CD4-positive, alpha-beta memory T cell (primary cell): ENCODE data around the gene TENM3. TPM values are rescaled to one million over a fixed set of nuclear protein-coding genes. Genes with fewer than 3 reads are reported as not detected.

Experiments
- CTCF ChIA-PET: fragments of 350-600 bp; sonication (Branson Sonifier 250); formaldehyde crosslinking; loops from one replicate; lab custom pipeline; 2021; ENCODE audit warnings: inconsistent platforms; ENCODE audit not compliant: partially characterized antibody; lab: Charles Lee
- POLR2A ChIA-PET: fragments of 350-600 bp; sonication (Branson Sonifier 250); formaldehyde crosslinking; loops from one replicate; lab custom pipeline; 2021; ENCODE audit not compliant: partially characterized antibody; lab: Charles Lee
- DNase-seq, 5 donors: peaks; one replicate each; pipeline versions ENCODE4 v3.0.0 to v3.0.0-alpha.2; 2020 to 2022; ENCODE audit warnings: mixed read lengths in 1 of 5
- H3K27ac ChIP-seq: one replicate; pipeline ENCODE4 v1.7.0; 2013; ENCODE audit warnings: low read depth, low read length
- H3K27me3 ChIP-seq: 2 replicates; pipeline ENCODE4 v1.7.0; 2013; ENCODE audit warnings: mild to moderate bottlenecking, low read length, moderate library complexity; ENCODE audit not compliant: insufficient read depth
- H3K36me3 ChIP-seq: 2 replicates; pipeline ENCODE4 v1.7.0; 2013; ENCODE audit warnings: mild to moderate bottlenecking, low read length, moderate library complexity; ENCODE audit not compliant: insufficient read depth
- H3K4me1 ChIP-seq: 2 replicates; pipeline ENCODE4 v1.7.0; 2013; ENCODE audit warnings: mild to moderate bottlenecking, low read length, moderate library complexity; ENCODE audit not compliant: insufficient read depth
- H3K4me3 ChIP-seq, 2 donors: one replicate each; pipeline ENCODE4 v1.7.0; 2013; ENCODE audit warnings: low read length in 2 of 2, mild to moderate bottlenecking in 1 of 2
- H3K9me3 ChIP-seq, 2 donors: one replicate each; pipeline ENCODE4 v1.7.0; 2013; ENCODE audit warnings: low read length in 2 of 2, control low read depth in 1 of 2; ENCODE audit not compliant: control insufficient read depth in 1 of 2
- H3K27ac Mint-ChIP-seq, 7 donors: one replicate each; pipeline ENCODE4 v1.8.0; 2020 to 2021; ENCODE audit warnings: mixed read lengths in 7 of 7, mild to moderate bottlenecking in 6 of 7, inconsistent platforms in 3 of 7, moderate library complexity in 3 of 7
- H3K27me3 Mint-ChIP-seq, 2 donors: one replicate each; pipeline ENCODE4 v1.8.0; 2020 to 2021; ENCODE audit warnings: mixed read lengths in 2 of 2
- H3K36me3 Mint-ChIP-seq, 2 donors: one replicate each; pipeline ENCODE4 v1.8.0; 2020 to 2021; ENCODE audit warnings: mixed read lengths in 2 of 2, inconsistent platforms in 1 of 2, mild to moderate bottlenecking in 1 of 2
- H3K4me1 Mint-ChIP-seq, 4 donors: one replicate each; pipeline ENCODE4 v1.8.0; 2020 to 2021; ENCODE audit warnings: mixed read lengths in 4 of 4, mild to moderate bottlenecking in 1 of 4
- H3K4me3 Mint-ChIP-seq, 8 donors: one replicate each; pipeline ENCODE4 v1.8.0; 2020 to 2021; ENCODE audit warnings: mixed read lengths in 8 of 8, mild to moderate bottlenecking in 7 of 8, moderate library complexity in 6 of 8, inconsistent platforms in 3 of 8
- H3K9me3 Mint-ChIP-seq, 8 donors: one replicate each; pipeline ENCODE4 v1.8.0; 2020 to 2021; ENCODE audit warnings: mixed read lengths in 8 of 8, mild to moderate bottlenecking in 5 of 8, inconsistent platforms in 3 of 8, moderate library complexity in 1 of 8
- intact Hi-C: fragments of 100-400 bp; cut with micrococcal nuclease; formaldehyde crosslinking; loops from one replicate; pipeline ENCODE4 v1.15.1; 2023
- polyA plus RNA-seq, 2 donors: library from polyadenylated mRNA; unstranded; fragments of 300-500 nt; fragmentation: Illumina TruSeq; gene quantifications; one replicate each; pipeline ENCODE4 v1.2.3, GENCODE V29; 2021
- total RNA-seq, 2 experiments: library from RNA; stranded (reverse); gene quantifications; one replicate each; pipeline ENCODE4 v1.2.3, GENCODE V29; 2021

Gene TENM3
- total and polyA plus RNA-seq, 4 experiments from 2014 or later: not detected

DNA sequence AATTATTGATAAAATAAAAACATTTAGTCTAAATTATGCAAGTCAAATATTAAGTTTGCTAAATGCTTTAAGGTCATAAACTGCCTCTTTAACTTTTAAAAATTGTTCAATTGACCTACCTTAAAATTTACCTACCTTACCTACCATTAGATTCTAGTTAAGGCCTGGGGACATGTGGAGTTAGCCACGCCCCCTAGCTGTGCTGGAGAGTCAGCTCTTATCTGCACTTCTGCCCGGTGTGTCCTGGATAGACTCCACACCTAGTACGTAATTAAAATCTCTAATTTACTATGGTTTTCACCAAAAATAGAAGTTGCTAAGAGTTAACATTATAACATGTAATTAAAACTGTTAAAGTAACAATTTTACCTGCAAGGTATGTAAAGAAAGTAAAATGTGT lies 22.7 kb downstream of the TENM3 start:
- Histone ChIP-seq H3K4me1 (no peaks in the 10 kb centered on the region), H3K4me3 (no peak overlapping the region), H3K36me3 (no peaks in the 10 kb centered on the region), H3K9me3 (no peaks in the 10 kb centered on the region), H3K27ac (no peak overlapping the region), H3K27me3 (no peaks in the 10 kb centered on the region)
- no peak for DNase-seq
- Mint-ChIP-seq H3K27me3 (no peaks in the 10 kb centered on the region), H3K4me3 (no peak overlapping the region), H3K36me3 (no peaks in the 10 kb centered on the region), H3K27ac (no peak overlapping the region), H3K4me1 (no peaks in the 10 kb centered on the region), H3K9me3 (peaks cover 0 to 2% (median 0%) of the 10 kb centered on the region in 8 donors)
- CTCF ChIA-PET: no interaction called here
- POLR2A ChIA-PET: no interaction called here
- intact Hi-C loops: no loop called here

DNA sequence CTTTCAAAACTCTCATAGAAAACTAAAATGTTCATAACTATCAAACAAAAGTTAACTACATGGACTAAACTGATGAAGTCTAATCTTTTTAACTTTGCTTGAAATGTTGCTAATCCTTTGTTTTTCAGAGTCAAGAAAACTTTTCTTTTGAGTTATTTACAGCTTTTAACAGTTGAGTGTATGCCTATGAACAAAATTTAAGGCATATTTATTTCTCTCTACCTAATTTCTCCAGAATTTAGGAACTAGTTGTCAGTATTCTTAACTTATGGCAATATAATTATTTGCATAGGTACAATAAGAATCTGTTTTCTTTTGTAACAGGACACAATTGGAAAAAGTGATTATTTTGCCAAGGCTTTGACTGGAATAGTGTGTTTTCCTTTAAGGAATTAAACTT lies 23.8 kb downstream of the TENM3 start:
- Histone ChIP-seq H3K27ac (no peak overlapping the region), H3K9me3 (no peaks in the 10 kb centered on the region), H3K4me3 (no peak overlapping the region), H3K27me3 (no peaks in the 10 kb centered on the region), H3K36me3 (no peaks in the 10 kb centered on the region), H3K4me1 (no peaks in the 10 kb centered on the region)
- H3K4me3 Mint-ChIP-seq: no peak overlapping the region
- no peak for DNase-seq
- intact Hi-C loops: no loop called here
- H3K36me3 Mint-ChIP-seq: no peaks in the 10 kb centered on the region
- H3K27me3 Mint-ChIP-seq: no peaks in the 10 kb centered on the region
- peaks cover 0 to 4% (median 0%) of the 10 kb centered on the region in 8 donors for H3K9me3 Mint-ChIP-seq
- no peaks in the 10 kb centered on the region for H3K4me1 Mint-ChIP-seq
- no peak overlapping the region for H3K27ac Mint-ChIP-seq
- ChIA-PET POLR2A (no interaction called here), CTCF (no interaction called here)

DNA sequence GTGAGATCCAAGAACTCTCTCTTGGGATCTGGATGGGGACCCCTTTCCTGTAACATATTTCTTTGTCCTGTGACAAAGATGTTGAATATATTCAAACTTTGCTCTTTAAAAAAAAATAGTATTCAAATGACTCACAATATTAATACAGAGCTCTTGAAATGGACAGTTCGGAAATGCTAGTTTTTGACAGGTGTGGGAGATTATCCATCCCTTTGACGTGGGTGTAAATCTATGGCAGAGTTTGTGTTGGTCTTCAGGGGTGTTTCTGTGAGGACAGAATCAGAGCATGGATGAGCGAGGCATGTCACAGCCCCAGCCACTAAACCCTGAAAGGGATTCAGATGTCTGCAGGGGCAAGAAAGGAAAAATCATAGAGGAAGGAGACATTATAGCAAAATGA lies 25.8 kb downstream of the TENM3 start:
- H3K4me3 Mint-ChIP-seq: no peak overlapping the region
- Histone ChIP-seq H3K4me3 (no peak overlapping the region), H3K9me3 (no peaks in the 10 kb centered on the region), H3K36me3 (no peaks in the 10 kb centered on the region), H3K27ac (no peak overlapping the region), H3K4me1 (no peaks in the 10 kb centered on the region), H3K27me3 (no peaks in the 10 kb centered on the region)
- H3K27ac Mint-ChIP-seq: no peak overlapping the region
- POLR2A ChIA-PET: no interaction called here
- no peaks in the 10 kb centered on the region for H3K27me3 Mint-ChIP-seq
- CTCF ChIA-PET: no interaction called here
- peaks cover 0 to 7% (median 0%) of the 10 kb centered on the region in 8 donors for H3K9me3 Mint-ChIP-seq
- H3K4me1 Mint-ChIP-seq: no peaks in the 10 kb centered on the region
- DNase-seq: no peak
- intact Hi-C loops: no loop called here
- H3K36me3 Mint-ChIP-seq: no peaks in the 10 kb centered on the region

DNA sequence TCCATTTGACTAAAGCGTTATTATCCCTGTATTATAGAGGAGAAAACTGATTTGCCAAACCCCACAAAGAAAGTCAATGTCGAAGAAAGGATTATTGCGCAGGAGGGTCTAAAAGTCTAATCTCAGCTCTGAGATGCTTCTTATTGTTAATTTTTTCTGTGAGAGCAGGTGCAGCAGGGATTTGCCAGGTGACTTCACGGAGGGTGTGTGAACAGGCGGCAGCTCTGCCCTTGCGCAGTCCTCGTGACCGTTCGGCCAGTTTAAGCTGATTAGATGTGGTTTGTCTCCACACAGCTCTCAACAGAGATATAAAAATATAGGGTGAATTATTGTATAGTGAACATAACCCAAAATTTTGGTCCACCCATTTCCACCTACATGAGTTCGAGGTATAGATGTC lies 28.5 kb downstream of the TENM3 start:
- Histone ChIP-seq H3K36me3 (no peaks in the 10 kb centered on the region), H3K9me3 (no peaks in the 10 kb centered on the region), H3K4me1 (no peaks in the 10 kb centered on the region), H3K27me3 (no peaks in the 10 kb centered on the region), H3K27ac (no peak overlapping the region), H3K4me3 (no peak overlapping the region)
- DNase-seq: no peak
- intact Hi-C loops: no loop called here
- ChIA-PET POLR2A (no interaction called here), CTCF (no interaction called here)
- Mint-ChIP-seq H3K4me3 (no peak overlapping the region), H3K27ac (no peak overlapping the region), H3K4me1 (no peaks in the 10 kb centered on the region), H3K9me3 (peaks cover 0 to 7% (median 2%) of the 10 kb centered on the region in 8 donors), H3K27me3 (peaks cover 0 to 2% of the 10 kb centered on the region in 2 donors), H3K36me3 (no peaks in the 10 kb centered on the region)

DNA sequence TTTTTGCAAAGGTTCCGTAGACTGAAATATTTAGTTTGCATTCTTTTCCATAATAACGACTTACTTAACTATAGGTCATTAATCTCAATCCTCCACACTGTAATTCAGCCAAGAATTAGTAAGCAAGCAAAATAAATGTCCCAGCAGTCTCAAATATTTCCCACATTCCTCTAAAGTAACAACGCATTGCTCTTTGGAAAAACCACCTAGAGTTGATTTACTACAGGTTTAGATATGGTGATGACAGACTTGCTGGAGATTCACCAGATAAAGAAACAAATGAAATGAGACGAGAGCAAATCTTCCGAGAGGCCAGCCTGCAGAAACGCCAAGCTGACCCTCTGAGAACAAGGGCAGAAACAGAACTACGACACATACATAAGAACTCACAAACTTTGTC lies 28.9 kb downstream of the TENM3 start:
- Mint-ChIP-seq H3K36me3 (no peaks in the 10 kb centered on the region), H3K9me3 (peaks cover 0 to 7% (median 3%) of the 10 kb centered on the region in 8 donors), H3K27ac (no peak overlapping the region), H3K4me3 (no peak overlapping the region), H3K27me3 (peaks cover 0 to 2% of the 10 kb centered on the region in 2 donors), H3K4me1 (no peaks in the 10 kb centered on the region)
- intact Hi-C loops: no loop called here
- no peaks in the 10 kb centered on the region for H3K4me1 ChIP-seq
- no peaks in the 10 kb centered on the region for H3K36me3 ChIP-seq
- no peak overlapping the region for H3K4me3 ChIP-seq
- DNase-seq: no peak
- no peaks in the 10 kb centered on the region for H3K9me3 ChIP-seq
- CTCF ChIA-PET: no interaction called here
- H3K27me3 ChIP-seq: no peaks in the 10 kb centered on the region
- no peak overlapping the region for H3K27ac ChIP-seq
- POLR2A ChIA-PET: no interaction called here

DNA sequence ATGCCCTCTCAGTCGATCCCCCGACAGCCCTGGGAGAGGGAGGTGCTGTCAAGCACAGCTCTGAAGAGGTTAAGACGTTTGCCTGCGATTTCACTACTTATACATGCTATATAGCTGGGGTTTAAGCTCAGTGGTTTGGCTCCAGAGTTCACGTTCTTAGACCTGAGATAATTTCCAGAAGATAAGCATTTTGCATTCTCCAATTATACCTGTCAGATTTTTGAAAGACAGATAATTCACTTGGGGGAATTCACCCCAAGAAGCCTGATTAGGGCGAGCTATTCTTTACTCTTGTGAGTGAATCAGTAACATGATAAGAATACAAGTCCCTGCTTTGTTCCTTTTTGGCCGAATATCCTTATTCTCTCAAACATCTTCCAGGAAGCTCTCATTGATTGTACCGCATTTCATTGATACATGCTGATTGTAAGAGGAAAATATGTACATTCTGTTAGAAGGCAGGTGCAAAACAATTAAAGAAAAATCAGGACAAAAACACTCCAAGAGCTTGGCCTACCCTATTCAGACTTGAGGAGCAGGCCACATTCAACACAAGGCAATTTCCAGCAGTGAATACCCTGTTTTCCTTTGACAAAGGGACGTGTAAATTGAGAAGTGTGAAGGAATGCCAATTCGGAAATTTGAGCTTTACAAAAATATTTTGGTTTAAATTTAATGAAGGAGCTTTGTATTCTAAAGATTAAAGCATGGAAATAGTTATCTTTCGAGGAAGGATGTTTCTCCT lies 30.2 kb downstream of the TENM3 start:
- no peak overlapping the region for H3K4me3 Mint-ChIP-seq
- intact Hi-C loops: no loop called here
- H3K4me1 Mint-ChIP-seq: no peaks in the 10 kb centered on the region
- peaks cover 0 to 2% of the 10 kb centered on the region in 2 donors for H3K27me3 Mint-ChIP-seq
- H3K27ac ChIP-seq: no peak overlapping the region
- H3K36me3 Mint-ChIP-seq: no peaks in the 10 kb centered on the region
- H3K27me3 ChIP-seq: no peaks in the 10 kb centered on the region
- H3K27ac Mint-ChIP-seq: no peak overlapping the region
- DNase-seq: no peak
- no peaks in the 10 kb centered on the region for H3K9me3 ChIP-seq
- peaks cover 0 to 5% (median 3%) of the 10 kb centered on the region in 8 donors for H3K9me3 Mint-ChIP-seq
- CTCF ChIA-PET: no interaction called here
- H3K4me3 ChIP-seq: no peak overlapping the region
- no peaks in the 10 kb centered on the region for H3K4me1 ChIP-seq
- no peaks in the 10 kb centered on the region for H3K36me3 ChIP-seq
- POLR2A ChIA-PET: no interaction called here

DNA sequence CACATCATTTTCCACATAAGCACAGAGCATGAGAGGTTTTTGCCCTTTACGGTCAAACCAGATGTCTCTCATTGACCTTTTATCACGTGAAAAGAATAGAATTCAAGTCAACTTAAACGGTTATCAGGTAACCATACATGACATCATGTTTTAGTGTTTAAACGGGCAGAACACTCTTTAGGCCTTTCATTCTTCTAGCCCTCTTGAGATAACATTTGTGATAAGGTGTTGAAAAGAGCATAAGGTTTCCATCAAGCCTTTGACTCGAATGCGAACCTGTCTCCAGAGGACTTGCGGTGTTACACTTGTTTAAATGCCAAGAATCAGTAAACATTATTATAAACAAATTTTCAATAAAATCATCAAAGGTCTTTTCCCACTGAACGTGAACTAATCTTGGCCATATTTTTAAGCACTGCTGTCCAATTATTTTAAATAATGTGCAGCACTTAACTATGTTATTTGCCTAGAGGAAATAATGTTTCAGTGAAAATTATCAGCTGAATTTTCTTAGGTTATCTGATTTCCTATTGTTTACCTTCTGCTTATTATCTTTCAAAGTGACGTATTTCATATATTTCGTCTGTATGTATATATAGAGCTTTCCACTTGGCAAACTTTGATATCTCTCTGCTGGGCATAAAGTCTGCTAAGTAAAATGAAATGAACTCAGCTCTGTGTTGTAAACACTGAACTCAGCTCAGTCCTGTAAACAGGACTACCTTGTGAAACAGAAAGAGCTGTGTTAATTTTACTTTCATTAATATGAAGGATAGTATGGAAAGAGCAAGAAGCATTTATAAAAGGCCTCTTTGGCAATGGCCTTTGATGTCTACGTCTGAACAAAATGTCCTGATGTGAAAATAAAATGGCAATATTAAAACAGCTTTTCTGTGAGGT lies 33.3 kb downstream of the TENM3 start:
- no peaks in the 10 kb centered on the region for H3K4me1 Mint-ChIP-seq
- POLR2A ChIA-PET: no interaction called here
- CTCF ChIA-PET: no interaction called here
- peaks cover 0 to 5% (median 3%) of the 10 kb centered on the region in 8 donors for H3K9me3 Mint-ChIP-seq
- H3K27ac Mint-ChIP-seq: no peak overlapping the region
- Histone ChIP-seq H3K4me1 (no peaks in the 10 kb centered on the region), H3K4me3 (no peak overlapping the region), H3K9me3 (no peaks in the 10 kb centered on the region), H3K27ac (no peak overlapping the region), H3K36me3 (no peaks in the 10 kb centered on the region), H3K27me3 (no peaks in the 10 kb centered on the region)
- no peak for DNase-seq
- H3K27me3 Mint-ChIP-seq: peaks cover 0 to 2% of the 10 kb centered on the region in 2 donors
- intact Hi-C loops: no loop called here
- no peak overlapping the region for H3K4me3 Mint-ChIP-seq
- no peaks in the 10 kb centered on the region for H3K36me3 Mint-ChIP-seq
